Esophagus mucosa (tissue), 1 donor: ENCODE measurements around the gene BNC1. TPM values are rescaled to one million over a fixed set of nuclear protein-coding genes. Genes with fewer than 3 reads are reported as not detected.
"Not testable (repeated sequence)": the region's sequence is repeated elsewhere in the genome, so short reads cannot be mapped to it uniquely, and the experiment has no call there.

Source experiments
- ATAC-seq: fragments of 200-7000 bp; cut with Tn5 transposase; one replicate; pipeline ENCODE4 v1.9.1; 2020
- total RNA-seq: library from RNA; stranded (reverse); gene quantifications from one replicate; pipeline ENCODE4 v1.2.4, GENCODE V29; 2023
- donor health status: DM: yes; HTN: yes; CAD: no.

The BNC1 gene
- total RNA-seq, 1 donor from 2014 or later = 39.6 TPM

- ATAC-seq = peak; percentile 54
Measured at GRCh38 chr15:83292317-83292716, 7.9 kb upstream of the BNC1 start.

DNA sequence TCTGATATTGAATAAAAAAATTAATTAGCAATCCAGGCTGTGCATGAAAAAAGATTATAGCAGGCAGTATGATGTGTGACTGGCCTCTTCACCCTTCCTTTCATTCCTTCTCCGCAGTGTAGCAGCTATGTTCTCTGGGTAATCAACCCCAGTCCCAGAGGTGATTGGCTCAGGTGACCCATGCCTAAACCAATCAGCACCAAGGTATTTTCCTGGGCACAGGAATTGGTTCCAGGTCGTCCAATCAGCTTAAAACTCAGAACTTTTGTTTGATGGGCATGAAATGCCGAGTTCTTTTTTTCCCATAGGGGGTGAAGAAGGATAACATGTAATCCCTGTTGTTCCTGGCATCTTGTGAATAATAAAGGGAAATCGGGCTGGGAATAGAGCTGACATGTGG is 5.8 kb upstream of the BNC1 start:
- ATAC-seq = no peak

GRCh38 chr15:83289160-83289559 is 4.7 kb upstream of the BNC1 start:
- ATAC-seq = no peak

DNA sequence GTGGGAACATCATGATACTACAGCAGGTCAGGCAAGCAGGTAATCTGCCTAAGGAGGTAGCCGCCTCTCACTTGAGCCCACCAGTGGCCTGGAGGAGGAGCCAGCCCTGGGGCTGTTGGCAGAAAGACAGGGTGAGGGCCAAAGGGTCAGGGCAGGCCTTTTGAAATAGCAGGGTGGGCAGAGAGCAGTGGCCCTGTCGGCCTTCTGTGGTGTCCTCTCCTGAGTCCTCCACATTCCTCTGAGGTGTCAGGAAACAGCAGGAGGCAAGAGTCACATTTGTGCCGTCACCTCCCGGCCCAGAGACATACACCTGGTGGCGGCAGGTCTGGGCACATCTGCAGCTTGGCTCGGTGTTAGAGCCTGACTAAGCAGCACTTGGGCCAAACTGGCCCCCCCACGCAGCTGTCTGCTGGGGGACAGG is 3.9 kb upstream of the BNC1 start:
- ATAC-seq = peak; percentile 83

DNA sequence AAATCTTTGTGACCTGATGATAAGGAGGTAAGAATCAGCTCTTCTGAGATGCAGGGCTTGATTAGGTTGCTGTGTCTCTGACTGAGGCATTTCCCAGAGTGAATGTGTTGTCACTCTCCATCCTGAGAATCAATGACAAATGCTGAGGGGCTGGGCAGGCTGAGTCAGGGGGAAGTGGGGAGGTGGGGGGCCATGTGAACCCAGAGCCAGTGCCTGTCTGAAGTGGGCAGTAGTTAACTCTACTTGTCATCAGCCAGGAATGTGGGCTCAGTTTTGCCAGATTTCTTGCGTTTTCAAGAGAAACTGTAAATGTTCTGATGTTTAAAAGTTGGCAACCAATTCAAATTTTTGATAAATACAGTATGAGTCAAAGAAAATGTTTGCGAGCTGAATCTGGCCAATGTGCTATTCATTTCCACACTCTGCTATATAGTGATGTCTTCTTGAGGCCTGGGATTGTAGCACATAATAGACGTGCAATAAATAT is 3.1 kb upstream of the BNC1 start:
- ATAC-seq = no peak

DNA sequence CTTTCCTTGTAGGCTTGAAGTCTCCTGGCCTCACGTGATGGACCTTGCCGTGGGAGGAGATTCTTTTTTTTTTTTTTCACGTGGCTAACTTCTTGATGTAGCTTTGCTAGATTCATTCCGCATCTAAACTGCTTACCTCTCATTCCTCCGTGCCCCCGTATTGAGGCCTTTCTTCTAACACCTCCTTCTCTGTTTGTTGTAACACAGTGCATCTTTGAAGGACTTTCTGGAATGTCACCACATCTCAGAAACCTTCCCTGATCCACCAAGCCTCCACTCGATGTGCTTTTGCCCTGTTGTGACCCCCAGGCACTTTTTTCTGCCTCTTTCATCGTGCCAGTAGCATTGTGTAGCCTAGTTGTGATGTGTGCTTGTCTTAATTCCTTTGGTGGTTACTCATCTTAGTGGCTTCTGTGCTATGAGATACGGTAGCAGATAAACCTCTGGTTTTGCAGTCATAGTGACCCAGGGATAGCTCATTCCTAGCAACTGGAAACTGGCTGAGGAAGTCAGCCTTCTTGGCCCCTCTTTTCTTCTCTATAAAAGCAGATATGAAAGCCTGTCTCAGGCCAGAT is 1.6 kb upstream of the BNC1 start:
- ATAC-seq = no peak

DNA sequence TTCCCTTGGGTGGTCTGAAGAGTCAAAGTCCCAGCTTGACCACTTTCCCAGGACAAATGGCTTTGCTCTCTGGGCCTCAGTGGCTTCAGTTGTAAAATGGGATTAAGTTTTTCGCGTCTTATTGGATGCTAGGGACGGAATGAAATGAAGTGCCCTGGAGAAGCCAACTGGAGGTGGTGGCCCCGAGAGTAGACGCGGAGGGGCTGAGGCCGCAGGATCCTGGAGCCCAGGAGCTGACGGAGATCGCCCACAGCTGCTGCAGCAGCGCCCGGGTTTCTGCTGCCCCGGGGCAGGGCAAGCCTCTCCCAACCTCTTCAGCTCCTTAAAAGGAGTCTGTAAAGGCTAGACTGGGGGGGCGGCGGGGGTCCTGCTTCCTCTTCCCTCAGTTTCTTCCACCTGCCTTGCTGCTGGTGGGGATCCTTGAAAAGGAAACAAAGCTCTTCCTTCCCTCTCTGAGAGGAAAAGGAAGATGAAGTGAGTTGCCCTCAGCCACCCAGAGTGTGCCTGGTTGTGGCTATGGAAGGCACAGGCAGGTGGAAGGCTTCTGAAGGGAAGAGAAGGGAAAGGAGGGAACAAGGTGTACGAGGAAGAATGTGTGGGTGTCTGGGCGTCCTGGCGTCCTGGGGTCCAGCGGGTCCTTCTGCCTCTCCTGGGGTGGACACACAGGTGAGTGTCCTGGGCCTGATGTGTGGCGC is 967 bp upstream of the BNC1 start:
- no peak for ATAC-seq

DNA sequence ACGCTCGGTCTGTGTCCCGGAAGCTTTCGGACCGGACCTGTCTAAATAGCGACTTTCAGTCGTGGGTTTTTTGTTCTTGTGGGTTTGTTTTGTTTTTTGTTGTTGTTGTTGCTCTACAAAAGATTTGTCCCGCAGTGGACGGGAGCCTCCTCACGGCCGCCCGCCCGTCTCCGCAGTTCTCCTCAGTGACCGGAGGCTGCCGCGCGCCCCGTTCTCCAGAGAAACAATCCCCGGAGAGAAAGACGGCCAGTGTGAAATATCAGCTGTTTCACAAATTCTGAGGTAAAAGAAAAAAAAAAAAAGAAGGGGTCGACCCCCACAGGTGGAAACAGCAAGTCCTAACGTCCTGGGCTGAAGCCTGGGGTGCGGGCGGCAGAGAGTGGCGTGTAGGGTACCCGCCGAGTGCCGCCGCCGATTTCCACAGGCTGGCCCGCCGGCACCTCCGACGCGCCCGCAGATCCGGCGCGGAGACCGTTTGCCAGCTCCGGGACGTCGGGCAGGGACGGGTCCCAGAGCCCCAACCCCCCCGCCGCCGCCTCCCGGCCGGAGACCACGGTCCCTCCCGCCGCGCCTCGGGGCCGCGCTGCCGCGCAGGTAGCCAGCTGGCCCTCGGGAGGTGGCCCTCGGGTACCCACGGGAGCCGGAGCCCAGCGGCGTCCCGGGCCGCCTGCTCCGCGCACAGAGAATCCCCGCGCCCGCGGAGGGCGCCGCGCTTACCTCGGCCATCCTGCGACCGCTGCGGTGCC is 478 bp downstream of the BNC1 start:
- ATAC-seq = peak; percentile 5

DNA sequence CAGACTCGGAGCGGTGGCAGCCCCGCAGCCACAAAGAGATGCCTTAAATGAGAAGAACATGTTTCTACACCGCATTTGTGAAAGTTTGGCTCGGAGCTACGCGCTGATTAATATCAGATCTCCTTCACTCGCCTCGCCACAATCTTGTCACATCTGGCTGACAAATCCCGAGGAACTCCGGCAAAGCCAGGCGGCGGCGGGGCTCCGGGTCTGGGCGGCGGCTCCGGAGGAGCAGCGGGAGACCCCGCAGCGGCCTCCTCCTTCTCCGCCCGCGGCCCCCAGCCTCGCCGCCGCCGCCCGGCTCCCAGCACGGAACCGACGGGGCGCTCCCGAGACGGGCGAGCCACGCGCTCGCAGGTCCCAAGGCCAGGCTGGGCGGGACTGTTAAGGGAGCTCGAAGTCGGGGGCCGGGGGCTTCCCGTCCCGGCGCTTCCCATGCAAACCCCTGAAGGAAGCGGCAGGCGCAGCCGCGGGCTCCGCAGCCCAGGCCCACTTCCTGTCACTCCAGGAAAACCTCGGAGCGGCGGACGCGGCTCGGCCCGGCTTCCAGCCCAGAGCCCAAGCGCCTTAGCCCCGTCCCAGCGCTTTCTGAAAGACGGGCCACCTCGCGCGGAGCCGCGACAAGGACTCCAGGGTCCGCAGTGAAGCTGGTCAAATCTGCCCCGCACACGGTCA is 1.2 kb downstream of the BNC1 start:
- peak; percentile 25 for ATAC-seq

DNA sequence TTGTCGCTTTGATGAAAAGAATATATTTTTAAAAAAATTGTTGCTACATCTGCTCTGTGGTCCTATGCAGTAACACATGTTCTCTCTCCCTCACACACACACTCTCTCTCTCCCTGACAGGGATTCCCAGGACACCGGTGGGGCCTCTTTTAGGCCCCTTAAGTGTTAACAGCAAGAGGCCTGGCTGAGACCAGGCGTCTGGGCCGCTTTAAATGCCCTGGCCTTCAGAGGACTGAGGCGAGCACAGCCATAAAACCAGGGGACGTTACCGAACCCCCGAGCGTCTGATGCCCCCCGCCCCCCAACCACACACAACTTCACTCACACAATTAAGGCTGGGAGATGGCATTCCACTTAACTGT is 1.7 kb downstream of the BNC1 start:
- no peak for ATAC-seq

GRCh38 chr15:83282141-83282540 is 2.3 kb downstream of the BNC1 start:
- no peak for ATAC-seq

- ATAC-seq = peak; percentile 67
Measured at GRCh38 chr15:83278191-83278590, 6.3 kb downstream of the BNC1 start.

- no peak for ATAC-seq
Measured at GRCh38 chr15:83276661-83277060, 7.8 kb downstream of the BNC1 start.

- peak; percentile 61 for ATAC-seq
Measured at GRCh38 chr15:83275412-83275811, 9.1 kb downstream of the BNC1 start.

- no peak for ATAC-seq
Measured at GRCh38 chr15:83270176-83270575, 14.3 kb downstream of the BNC1 start.

GRCh38 chr15:83268147-83268546 is 16.3 kb downstream of the BNC1 start:
- no peak for ATAC-seq

GRCh38 chr15:83262594-83263315 is 21.7 kb downstream of the BNC1 start:
- ATAC-seq = no peak

GRCh38 chr15:83262181-83262580 is 22.3 kb downstream of the BNC1 start:
- ATAC-seq = not testable (repeated sequence)

DNA sequence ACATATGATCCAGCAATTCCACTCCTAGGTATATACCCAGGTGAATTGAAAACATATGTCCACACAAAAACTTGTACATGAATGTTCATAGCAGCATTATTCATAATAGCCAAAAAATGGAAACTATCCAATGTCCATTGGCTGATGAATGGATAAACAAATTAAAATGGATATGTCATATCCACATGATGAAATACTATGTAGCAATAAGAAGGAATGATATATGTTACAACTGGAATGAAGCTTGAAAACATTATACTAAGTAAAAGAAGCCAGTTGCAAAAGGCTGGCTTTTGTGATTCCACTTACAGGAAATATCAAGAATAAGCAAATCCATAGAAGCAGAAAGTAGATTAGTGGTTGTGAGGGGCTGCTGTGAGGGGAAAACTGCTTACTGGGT is 33.7 kb downstream of the BNC1 start:
- no peak for ATAC-seq

DNA sequence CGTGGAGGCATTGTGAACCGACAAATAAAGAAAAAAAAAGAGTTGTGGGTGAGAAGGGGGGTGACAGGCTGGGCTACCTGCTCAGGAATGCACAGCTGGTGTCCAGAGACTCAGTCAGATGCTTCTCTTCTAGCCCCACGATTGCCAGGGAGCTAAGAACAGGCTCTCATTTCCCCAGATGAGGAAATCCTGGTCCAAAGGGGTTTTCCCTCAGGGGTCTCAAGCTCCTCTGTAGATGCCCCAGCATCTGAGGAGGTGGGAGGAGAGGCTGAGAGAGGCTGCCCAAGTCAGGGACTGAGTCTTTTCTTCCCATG is 35.5 kb downstream of the BNC1 start:
- no peak for ATAC-seq

DNA sequence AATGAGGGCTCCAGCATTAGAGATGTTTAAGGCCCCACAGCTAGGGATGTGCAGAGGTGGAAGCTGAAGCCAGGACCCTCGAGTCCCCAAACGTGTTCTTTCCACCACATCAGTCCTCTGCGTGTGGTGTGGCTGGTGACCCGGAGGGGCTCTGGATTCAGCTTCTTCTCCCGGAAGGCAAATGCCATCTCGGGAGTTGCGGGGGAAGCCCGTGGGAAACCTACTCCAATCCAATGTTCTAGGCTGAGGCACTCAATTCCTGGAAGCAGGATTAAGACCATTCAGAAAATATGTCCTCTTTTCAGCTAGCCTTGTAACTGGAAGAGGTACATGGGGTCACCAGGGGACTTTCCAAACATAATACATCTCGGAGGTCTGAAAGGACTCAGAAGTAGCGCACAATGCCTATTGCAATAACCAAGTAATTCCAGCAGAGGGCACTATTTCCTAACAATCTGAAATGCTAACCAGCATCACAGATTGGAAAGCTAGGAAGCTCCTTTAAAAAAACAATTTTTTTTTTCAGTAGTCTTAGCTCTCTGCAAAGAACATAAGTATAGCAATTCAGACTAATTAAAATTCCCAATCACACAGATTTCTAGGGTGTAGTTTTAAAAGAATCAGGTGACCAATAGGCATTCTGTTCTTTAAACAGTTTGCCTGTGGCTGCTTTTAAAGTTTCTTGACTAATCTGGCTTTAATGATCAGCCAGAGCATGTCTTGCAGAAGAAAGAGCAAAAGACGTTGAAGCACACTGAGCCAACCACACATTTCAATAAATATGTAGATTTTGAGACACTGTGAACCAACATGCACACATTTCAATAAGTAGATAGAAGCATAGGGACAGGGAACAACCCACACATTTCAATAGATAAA is 36.1 kb downstream of the BNC1 start:
- ATAC-seq = peak; percentile 76

DNA sequence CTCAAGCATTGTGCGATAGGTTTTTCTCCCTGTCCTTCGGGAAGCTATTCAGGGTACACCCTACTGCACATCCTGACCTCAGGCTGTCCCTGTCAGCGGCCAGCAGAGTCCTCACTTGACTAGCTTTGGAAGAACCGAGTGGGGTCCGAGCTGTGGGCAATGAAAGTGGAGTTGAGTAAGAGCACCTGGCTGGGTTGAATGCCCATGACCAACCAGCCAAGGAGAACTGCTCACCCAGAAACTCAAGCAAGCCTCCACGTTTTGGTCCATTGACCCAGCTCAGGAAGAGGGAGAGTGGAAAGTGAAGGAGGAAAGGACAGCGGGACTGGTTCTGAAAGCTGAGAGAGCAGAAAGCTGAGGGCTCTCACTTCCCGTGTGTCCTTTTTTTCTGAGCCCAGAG is 40.8 kb downstream of the BNC1 start:
- no peak for ATAC-seq
